WTC11 (cell line): ENCODE measurements around the gene PLXNC1. TPM values are rescaled to one million over a fixed set of nuclear protein-coding genes. Genes with fewer than 3 reads are reported as not detected.

ENCODE experiments used
- ATAC-seq: fragments of 200-7000 bp; cut with Tn5 transposase; 2 replicates; pipeline ENCODE4 v1.10.0; 2021; ENCODE audit warnings: mild to moderate bottlenecking, moderate library complexity
- CTCF ChIA-PET: fragments of 300-600 bp; sonication (Branson Sonifier 250); formaldehyde crosslinking; loops from one replicate; lab custom pipeline; 2021; ENCODE audit warnings: antibody characterized with exemption; lab: Charles Lee
- POLR2A ChIA-PET: fragments of 350-600 bp; sonication (Branson Sonifier 250); formaldehyde crosslinking; loops from one replicate; lab custom pipeline; 2021; ENCODE audit warnings: antibody characterized with exemption; lab: Charles Lee
- DNase-seq: peaks from one replicate; pipeline ENCODE4 v3.0.0; 2021; ENCODE audit warnings: low spot score
- H3K27ac Mint-ChIP-seq: 2 replicates; pipeline ENCODE4 v1.8.0; 2021; ENCODE audit warnings: mixed read lengths
- H3K27me3 Mint-ChIP-seq: 2 replicates; pipeline ENCODE4 v1.8.0; 2021; ENCODE audit warnings: low read depth, mild to moderate bottlenecking, moderate library complexity, mixed read lengths
- H3K36me3 Mint-ChIP-seq: 2 replicates; pipeline ENCODE4 v1.8.0; 2021; ENCODE audit warnings: mixed read lengths
- H3K4me1 Mint-ChIP-seq: 2 replicates; pipeline ENCODE4 v1.8.0; 2022; ENCODE audit warnings: mixed read lengths
- H3K4me3 Mint-ChIP-seq: 2 replicates; pipeline ENCODE4 v1.8.0; 2021; ENCODE audit warnings: mild to moderate bottlenecking, moderate library complexity, mixed read lengths
- H3K9me3 Mint-ChIP-seq: 2 replicates; pipeline ENCODE4 v1.8.0; 2021; ENCODE audit warnings: mixed read lengths
- CREB1 ChIP-seq: sonication (generic); formaldehyde crosslinking; IDR thresholded peaks from 2 replicates; pipeline ENCODE4 v1.8.0; 2023; ENCODE audit warnings: mild to moderate bottlenecking, missing genetic modification reagents
- ESRRA ChIP-seq: sonication (generic); formaldehyde crosslinking; IDR thresholded peaks from 2 replicates; pipeline ENCODE4 v1.8.1; 2022; ENCODE audit warnings: mild to moderate bottlenecking, missing genetic modification reagents, borderline replicate concordance
- FOXK1 ChIP-seq: sonication (generic); formaldehyde crosslinking; IDR thresholded peaks from 2 replicates; pipeline ENCODE4 v1.8.0; 2022; ENCODE audit warnings: mild to moderate bottlenecking, moderate library complexity, missing genetic modification reagents
- FOXP1 ChIP-seq: sonication (generic); formaldehyde crosslinking; IDR thresholded peaks from 2 replicates; pipeline ENCODE4 v1.8.0; 2022; ENCODE audit warnings: missing genetic modification reagents, mild to moderate bottlenecking, moderate library complexity, borderline replicate concordance
- GABPB1 ChIP-seq: sonication (generic); formaldehyde crosslinking; IDR thresholded peaks from 2 replicates; pipeline ENCODE4 v1.8.1; 2023; ENCODE audit warnings: mild to moderate bottlenecking, missing genetic modification reagents
- GRHL2 ChIP-seq: fragments of 250-450 bp; sonication (Bioruptor Pico); IDR thresholded peaks from 2 replicates; pipeline ENCODE4 v1.8.0; 2022; ENCODE audit warnings: mild to moderate bottlenecking, moderate library complexity; ENCODE audit not compliant: insufficient replicate concordance, severe bottlenecking
- IRF2 ChIP-seq: sonication (generic); formaldehyde crosslinking; IDR thresholded peaks from 2 replicates; pipeline ENCODE4 v1.8.0; 2022; ENCODE audit warnings: low read depth, missing genetic modification reagents, borderline replicate concordance
- KAT7 ChIP-seq: sonication (generic); formaldehyde crosslinking; IDR thresholded peaks from 2 replicates; pipeline ENCODE4 v1.8.1; 2023; ENCODE audit warnings: missing genetic modification reagents, mild to moderate bottlenecking, borderline replicate concordance
- NFATC4 ChIP-seq: fragments of 250-450 bp; sonication (Bioruptor Pico); IDR thresholded peaks from 2 replicates; pipeline ENCODE4 v1.9.0; 2021; ENCODE audit warnings: mild to moderate bottlenecking
- NR1H2 ChIP-seq: sonication (generic); formaldehyde crosslinking; IDR thresholded peaks from 2 replicates; pipeline ENCODE4 v1.9.0; 2021; ENCODE audit warnings: mild to moderate bottlenecking, moderate library complexity, missing genetic modification reagents
- OVOL2 ChIP-seq: fragments of 250-450 bp; sonication (Bioruptor Pico); IDR thresholded peaks from 2 replicates; pipeline ENCODE4 v1.9.0; 2021; ENCODE audit warnings: mild to moderate bottlenecking, borderline replicate concordance
- SOX15 ChIP-seq: fragments of 250-450 bp; sonication (Bioruptor Pico); IDR thresholded peaks from 2 replicates; pipeline ENCODE4 v1.9.0; 2021; ENCODE audit warnings: mild to moderate bottlenecking
- TEAD4 ChIP-seq: sonication (generic); formaldehyde crosslinking; IDR thresholded peaks from 2 replicates; pipeline ENCODE4 v1.8.0; 2022; ENCODE audit warnings: mild to moderate bottlenecking, missing genetic modification reagents
- ZNF416 ChIP-seq: fragments of 250-450 bp; sonication (Bioruptor Pico); IDR thresholded peaks from 2 replicates; pipeline ENCODE4 v1.9.0; 2021; ENCODE audit warnings: mild to moderate bottlenecking, inconsistent platforms
- ZNF671 ChIP-seq: fragments of 250-450 bp; sonication (Bioruptor Pico); IDR thresholded peaks from 2 replicates; pipeline ENCODE4 v1.8.0; 2021; ENCODE audit warnings: mild to moderate bottlenecking
- total RNA-seq: library from RNA; stranded (reverse); gene quantifications from 3 replicates; pipeline ENCODE4 v1.2.3, GENCODE V29; 2021
- TF ChIP-seq, protein P1 (sequence below): sonication (generic); formaldehyde crosslinking; IDR thresholded peaks from 2 replicates; pipeline ENCODE4 v1.8.1; 2022; ENCODE audit warnings: low read depth, mild to moderate bottlenecking, moderate library complexity, missing genetic modification reagents, borderline replicate concordance
- TF ChIP-seq, protein P2 (sequence below): sonication (generic); formaldehyde crosslinking; IDR thresholded peaks from 2 replicates; pipeline ENCODE4 v1.8.1; 2023; ENCODE audit warnings: mild to moderate bottlenecking, missing genetic modification reagents
- TF ChIP-seq, protein P3 (sequence below): fragments of 250-450 bp; sonication (Bioruptor Pico); conservative IDR thresholded peaks from 2 replicates; pipeline ENCODE4 v1.9.0; 2021; ENCODE audit warnings: mild to moderate bottlenecking
- TF ChIP-seq, protein P4 (sequence below): fragments of 200-600 bp; IDR thresholded peaks from 2 replicates; pipeline ENCODE4 v1.8.0; 2022; ENCODE audit warnings: antibody characterized with exemption
- TF ChIP-seq, protein P5 (sequence below): fragments of 250-450 bp; sonication (Bioruptor Pico); IDR thresholded peaks from 2 replicates; pipeline ENCODE4 v1.9.0; 2021; ENCODE audit warnings: mild to moderate bottlenecking
- TF ChIP-seq, protein P6 (sequence below): fragments of 250-450 bp; sonication (Bioruptor Pico); IDR thresholded peaks from 2 replicates; pipeline ENCODE4 v1.9.0; 2021; ENCODE audit warnings: moderate library complexity, mild to moderate bottlenecking, inconsistent platforms, borderline replicate concordance
- TF ChIP-seq, protein P7 (sequence below): sonication (generic); formaldehyde crosslinking; IDR thresholded peaks from 2 replicates; pipeline ENCODE4 v1.8.0; 2023; ENCODE audit warnings: mild to moderate bottlenecking, missing genetic modification reagents

Gene PLXNC1
- total RNA-seq, 1 experiment from 2014 or later = 3.1 TPM

DNA sequence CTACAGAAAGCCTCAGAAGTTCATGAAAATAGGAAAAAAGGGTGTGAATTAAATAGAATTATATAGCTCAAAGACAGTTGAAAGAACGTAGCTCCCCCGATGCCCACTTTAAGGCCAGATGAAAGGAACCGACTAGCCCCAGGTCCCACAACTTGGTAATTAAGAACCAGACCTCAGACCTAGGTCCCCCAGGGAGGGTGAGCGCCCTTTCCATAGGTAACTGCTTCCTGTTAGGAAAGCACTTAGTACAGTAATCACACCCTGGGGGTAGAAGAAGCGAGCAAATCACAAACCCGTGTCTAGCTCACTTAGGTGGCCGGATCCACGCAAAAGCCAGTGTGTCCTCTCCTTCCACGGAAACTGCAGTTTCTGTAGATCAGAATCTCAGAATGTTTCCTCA is 77.1 kb downstream of the PLXNC1 start (continued):
- TF ChIP-seq, protein P1, sequence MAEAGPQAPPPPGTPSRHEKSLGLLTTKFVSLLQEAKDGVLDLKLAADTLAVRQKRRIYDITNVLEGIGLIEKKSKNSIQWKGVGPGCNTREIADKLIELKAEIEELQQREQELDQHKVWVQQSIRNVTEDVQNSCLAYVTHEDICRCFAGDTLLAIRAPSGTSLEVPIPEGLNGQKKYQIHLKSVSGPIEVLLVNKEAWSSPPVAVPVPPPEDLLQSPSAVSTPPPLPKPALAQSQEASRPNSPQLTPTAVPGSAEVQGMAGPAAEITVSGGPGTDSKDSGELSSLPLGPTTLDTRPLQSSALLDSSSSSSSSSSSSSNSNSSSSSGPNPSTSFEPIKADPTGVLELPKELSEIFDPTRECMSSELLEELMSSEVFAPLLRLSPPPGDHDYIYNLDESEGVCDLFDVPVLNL (CRISPR knock-in tag) = no peak
- TF ChIP-seq FOXP1 (CRISPR knock-in tag) (no peak), ZNF416 (no peak), FOXK1 (no peak), ESRRA (CRISPR knock-in tag) (no peak), NFATC4 (CRISPR knock-in tag) (no peak), OVOL2 (no peak), ZNF671 (CRISPR knock-in tag) (no peak)
- TF ChIP-seq, protein P2, sequence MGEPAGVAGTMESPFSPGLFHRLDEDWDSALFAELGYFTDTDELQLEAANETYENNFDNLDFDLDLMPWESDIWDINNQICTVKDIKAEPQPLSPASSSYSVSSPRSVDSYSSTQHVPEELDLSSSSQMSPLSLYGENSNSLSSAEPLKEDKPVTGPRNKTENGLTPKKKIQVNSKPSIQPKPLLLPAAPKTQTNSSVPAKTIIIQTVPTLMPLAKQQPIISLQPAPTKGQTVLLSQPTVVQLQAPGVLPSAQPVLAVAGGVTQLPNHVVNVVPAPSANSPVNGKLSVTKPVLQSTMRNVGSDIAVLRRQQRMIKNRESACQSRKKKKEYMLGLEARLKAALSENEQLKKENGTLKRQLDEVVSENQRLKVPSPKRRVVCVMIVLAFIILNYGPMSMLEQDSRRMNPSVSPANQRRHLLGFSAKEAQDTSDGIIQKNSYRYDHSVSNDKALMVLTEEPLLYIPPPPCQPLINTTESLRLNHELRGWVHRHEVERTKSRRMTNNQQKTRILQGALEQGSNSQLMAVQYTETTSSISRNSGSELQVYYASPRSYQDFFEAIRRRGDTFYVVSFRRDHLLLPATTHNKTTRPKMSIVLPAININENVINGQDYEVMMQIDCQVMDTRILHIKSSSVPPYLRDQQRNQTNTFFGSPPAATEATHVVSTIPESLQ (CRISPR knock-in tag) = no peak
- TF ChIP-seq, protein P3, sequence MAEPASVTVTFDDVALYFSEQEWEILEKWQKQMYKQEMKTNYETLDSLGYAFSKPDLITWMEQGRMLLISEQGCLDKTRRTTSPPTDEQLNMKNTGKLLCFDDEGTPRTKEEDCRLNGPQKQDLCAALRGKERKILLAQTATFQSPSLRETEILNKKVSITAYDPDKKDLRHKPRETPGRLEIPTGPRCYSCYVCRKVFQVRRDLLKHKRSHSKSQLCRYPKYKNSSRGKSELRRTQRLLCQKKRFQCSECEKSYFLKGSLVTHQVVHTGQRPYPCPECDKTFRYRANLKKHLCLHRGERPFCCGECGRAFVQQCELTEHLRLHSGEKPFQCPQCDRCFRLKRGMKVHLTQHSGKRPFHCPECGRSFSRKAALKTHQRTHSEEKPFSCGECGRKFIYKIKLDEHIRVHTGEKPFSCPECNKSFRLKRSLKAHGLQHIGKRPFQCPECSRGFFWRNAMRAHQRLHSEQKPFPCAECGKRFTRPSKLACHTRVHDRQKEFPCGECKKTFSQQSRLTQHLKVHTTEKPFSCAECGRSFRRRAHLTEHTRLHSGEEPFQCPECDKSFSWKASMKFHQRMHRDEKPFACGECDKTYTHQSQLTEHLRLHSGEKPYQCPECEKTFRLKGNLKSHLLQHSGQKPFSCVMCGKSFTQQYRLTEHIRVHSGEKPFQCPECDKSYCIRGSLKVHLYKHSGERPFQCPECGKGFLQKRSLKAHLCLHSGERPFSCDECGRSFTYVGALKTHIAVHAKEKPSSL (CRISPR knock-in tag) = no peak
- TF ChIP-seq, protein P4, sequence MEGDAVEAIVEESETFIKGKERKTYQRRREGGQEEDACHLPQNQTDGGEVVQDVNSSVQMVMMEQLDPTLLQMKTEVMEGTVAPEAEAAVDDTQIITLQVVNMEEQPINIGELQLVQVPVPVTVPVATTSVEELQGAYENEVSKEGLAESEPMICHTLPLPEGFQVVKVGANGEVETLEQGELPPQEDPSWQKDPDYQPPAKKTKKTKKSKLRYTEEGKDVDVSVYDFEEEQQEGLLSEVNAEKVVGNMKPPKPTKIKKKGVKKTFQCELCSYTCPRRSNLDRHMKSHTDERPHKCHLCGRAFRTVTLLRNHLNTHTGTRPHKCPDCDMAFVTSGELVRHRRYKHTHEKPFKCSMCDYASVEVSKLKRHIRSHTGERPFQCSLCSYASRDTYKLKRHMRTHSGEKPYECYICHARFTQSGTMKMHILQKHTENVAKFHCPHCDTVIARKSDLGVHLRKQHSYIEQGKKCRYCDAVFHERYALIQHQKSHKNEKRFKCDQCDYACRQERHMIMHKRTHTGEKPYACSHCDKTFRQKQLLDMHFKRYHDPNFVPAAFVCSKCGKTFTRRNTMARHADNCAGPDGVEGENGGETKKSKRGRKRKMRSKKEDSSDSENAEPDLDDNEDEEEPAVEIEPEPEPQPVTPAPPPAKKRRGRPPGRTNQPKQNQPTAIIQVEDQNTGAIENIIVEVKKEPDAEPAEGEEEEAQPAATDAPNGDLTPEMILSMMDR = no peak

DNA sequence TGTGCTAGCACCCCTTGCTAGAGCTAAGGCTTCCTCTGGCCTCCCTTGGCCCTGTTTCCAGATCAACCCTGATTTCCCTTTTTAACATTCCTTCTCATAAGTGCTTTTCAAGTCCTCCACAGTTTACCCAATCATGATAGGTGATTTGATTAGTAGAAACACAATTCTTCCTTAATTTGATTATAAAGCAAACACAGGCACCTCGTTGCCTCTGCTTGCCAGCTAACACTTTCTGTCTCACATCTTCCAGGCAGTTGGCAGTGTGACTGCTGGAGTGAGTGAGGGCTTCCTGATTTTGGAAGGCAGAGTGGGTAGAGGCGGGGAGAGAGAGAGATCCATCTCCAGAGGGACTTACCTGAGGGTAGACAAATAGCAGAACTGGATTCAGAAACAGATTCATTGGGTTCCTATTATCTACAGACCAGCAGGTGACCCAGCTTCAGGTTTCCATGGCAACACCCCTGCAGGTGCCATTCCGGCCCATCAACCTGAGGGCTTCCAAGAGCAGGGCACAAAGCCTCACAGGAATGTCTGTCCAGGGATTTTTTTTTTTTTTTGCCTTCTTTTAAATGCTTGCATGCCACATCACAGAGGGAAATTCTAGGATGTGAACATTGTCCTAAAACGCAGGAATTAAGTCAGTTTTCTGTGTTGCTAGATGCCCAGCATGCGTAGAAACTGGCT is 77.7 kb downstream of the PLXNC1 start:
- peaks cover 20% of the 10 kb centered on the region for H3K4me1 Mint-ChIP-seq
- no peak overlapping the region for H3K4me3 Mint-ChIP-seq
- CTCF ChIA-PET = interaction anchor here (0.7 to 1.2 kb wide), 5 partner anchors 28 to 208 kb away, joined by 3 to 4 read pairs (median 3); no protein-coding TSS in a partner anchor
- POLR2A ChIA-PET = no interaction called here
- no peaks in the 10 kb centered on the region; the same call in 1 of the 2 replicates for H3K27me3 Mint-ChIP-seq
- DNase-seq (peak; percentile 73), ATAC-seq (peak; percentile 94)
- H3K9me3 Mint-ChIP-seq = no peaks in the 10 kb centered on the region
- H3K27ac Mint-ChIP-seq = no peak overlapping the region
- TF ChIP-seq KAT7 (CRISPR knock-in tag) (no peak), TEAD4 (no peak), SOX15 (CRISPR knock-in tag) (no peak), GRHL2 (CRISPR knock-in tag) (no peak), CREB1 (CRISPR knock-in tag) (no peak), ZNF416 (no peak), NR1H2 (no peak), IRF2 (CRISPR knock-in tag) (no peak), NFATC4 (CRISPR knock-in tag) (no peak), GABPB1 (CRISPR knock-in tag) (no peak)
- TF ChIP-seq, protein P5, sequence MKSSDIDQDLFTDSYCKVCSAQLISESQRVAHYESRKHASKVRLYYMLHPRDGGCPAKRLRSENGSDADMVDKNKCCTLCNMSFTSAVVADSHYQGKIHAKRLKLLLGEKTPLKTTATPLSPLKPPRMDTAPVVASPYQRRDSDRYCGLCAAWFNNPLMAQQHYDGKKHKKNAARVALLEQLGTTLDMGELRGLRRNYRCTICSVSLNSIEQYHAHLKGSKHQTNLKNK = no peak
- TF ChIP-seq, protein P6, sequence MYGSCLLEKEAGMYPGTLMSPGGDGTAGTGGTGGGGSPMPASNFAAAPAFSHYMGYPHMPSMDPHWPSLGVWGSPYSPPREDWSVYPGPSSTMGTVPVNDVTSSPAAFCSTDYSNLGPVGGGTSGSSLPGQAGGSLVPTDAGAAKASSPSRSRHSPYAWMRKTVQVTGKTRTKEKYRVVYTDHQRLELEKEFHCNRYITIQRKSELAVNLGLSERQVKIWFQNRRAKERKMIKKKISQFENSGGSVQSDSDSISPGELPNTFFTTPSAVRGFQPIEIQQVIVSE (CRISPR knock-in tag) = no peak
- TF ChIP-seq, protein P7, sequence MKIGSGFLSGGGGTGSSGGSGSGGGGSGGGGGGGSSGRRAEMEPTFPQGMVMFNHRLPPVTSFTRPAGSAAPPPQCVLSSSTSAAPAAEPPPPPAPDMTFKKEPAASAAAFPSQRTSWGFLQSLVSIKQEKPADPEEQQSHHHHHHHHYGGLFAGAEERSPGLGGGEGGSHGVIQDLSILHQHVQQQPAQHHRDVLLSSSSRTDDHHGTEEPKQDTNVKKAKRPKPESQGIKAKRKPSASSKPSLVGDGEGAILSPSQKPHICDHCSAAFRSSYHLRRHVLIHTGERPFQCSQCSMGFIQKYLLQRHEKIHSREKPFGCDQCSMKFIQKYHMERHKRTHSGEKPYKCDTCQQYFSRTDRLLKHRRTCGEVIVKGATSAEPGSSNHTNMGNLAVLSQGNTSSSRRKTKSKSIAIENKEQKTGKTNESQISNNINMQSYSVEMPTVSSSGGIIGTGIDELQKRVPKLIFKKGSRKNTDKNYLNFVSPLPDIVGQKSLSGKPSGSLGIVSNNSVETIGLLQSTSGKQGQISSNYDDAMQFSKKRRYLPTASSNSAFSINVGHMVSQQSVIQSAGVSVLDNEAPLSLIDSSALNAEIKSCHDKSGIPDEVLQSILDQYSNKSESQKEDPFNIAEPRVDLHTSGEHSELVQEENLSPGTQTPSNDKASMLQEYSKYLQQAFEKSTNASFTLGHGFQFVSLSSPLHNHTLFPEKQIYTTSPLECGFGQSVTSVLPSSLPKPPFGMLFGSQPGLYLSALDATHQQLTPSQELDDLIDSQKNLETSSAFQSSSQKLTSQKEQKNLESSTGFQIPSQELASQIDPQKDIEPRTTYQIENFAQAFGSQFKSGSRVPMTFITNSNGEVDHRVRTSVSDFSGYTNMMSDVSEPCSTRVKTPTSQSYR (CRISPR knock-in tag) = no peak
- H3K36me3 Mint-ChIP-seq = no peaks in the 10 kb centered on the region
